GM18868 (cell line): ENCODE data around the gene WSCD2.

Source experiments
- ATAC-seq: cut with Tn5 transposase; IDR thresholded peaks from one replicate; pipeline ENCODE4 v1.9.1; 2021; ENCODE audit warnings: mild to moderate bottlenecking, moderate library complexity; ENCODE audit not compliant: unreplicated experiment

WSCD2 gene

GRCh38 chr12:108156717-108157116 is 27.6 kb downstream of the WSCD2 start:
- no peak for ATAC-seq

GRCh38 chr12:108157870-108158459 is 28.9 kb downstream of the WSCD2 start:
- ATAC-seq: no peak

GRCh38 chr12:108162207-108162606 is 33.1 kb downstream of the WSCD2 start:
- ATAC-seq: no peak

- ATAC-seq: no peak
These were observed 37.4 kb downstream of the WSCD2 start for GRCh38 chr12:108166505-108166904.

- ATAC-seq: no peak
These were observed 38.9 kb downstream of the WSCD2 start for GRCh38 chr12:108167974-108168373.

GRCh38 chr12:108169708-108170107 is 40.6 kb downstream of the WSCD2 start:
- ATAC-seq: no peak

GRCh38 chr12:108170164-108170563 is 41.1 kb downstream of the WSCD2 start:
- no peak for ATAC-seq

- no peak for ATAC-seq
These were observed 42.9 kb downstream of the WSCD2 start for GRCh38 chr12:108172033-108172432.

GRCh38 chr12:108173160-108173559 is 44.1 kb downstream of the WSCD2 start:
- ATAC-seq: no peak

- no peak for ATAC-seq
These were observed 44.8 kb downstream of the WSCD2 start for GRCh38 chr12:108173892-108174291.

GRCh38 chr12:108174641-108175040 is 45.6 kb downstream of the WSCD2 start:
- ATAC-seq: no peak

GRCh38 chr12:108175310-108175709 is 46.2 kb downstream of the WSCD2 start:
- no peak for ATAC-seq

- no peak for ATAC-seq
These were observed 47.2 kb downstream of the WSCD2 start for GRCh38 chr12:108176292-108176691.

- no peak for ATAC-seq
These were observed 48.0 kb downstream of the WSCD2 start for GRCh38 chr12:108177131-108177530.

GRCh38 chr12:108179305-108179704 is 50.2 kb downstream of the WSCD2 start:
- no peak for ATAC-seq

- no peak for ATAC-seq
These were observed 51.4 kb downstream of the WSCD2 start for GRCh38 chr12:108180255-108181094.

- ATAC-seq: no peak
These were observed 52.0 kb downstream of the WSCD2 start for GRCh38 chr12:108181095-108181454.

GRCh38 chr12:108182096-108182495 is 53.0 kb downstream of the WSCD2 start:
- ATAC-seq: no peak

- ATAC-seq: no peak
These were observed 55.9 kb downstream of the WSCD2 start for GRCh38 chr12:108185002-108185401.

- ATAC-seq: no peak
These were observed 58.7 kb downstream of the WSCD2 start for GRCh38 chr12:108187831-108188230.

- no peak for ATAC-seq
These were observed 61.4 kb downstream of the WSCD2 start for GRCh38 chr12:108190529-108190928.

GRCh38 chr12:108191086-108191485 is 62.0 kb downstream of the WSCD2 start:
- no peak for ATAC-seq

GRCh38 chr12:108191938-108192337 is 62.9 kb downstream of the WSCD2 start:
- no peak for ATAC-seq
